Activated CD4-positive, alpha-beta T cell treated with anti-CD3 and anti-CD28 coated beads, Interleukin-2, amount 10 ng/mL, durations not matched to agents 24 days and 14 days (primary cell): ENCODE results near the gene WDR70. TPM values are rescaled to one million over a fixed set of nuclear protein-coding genes. Genes with fewer than 3 reads are reported as not detected.

Source experiments
- total RNA-seq: library from RNA; stranded (reverse); gene quantifications from 2 replicates; pipeline ENCODE4 v1.2.3, GENCODE V29; 2022

The WDR70 gene
- total RNA-seq, 1 donor from 2014 or later, result 48.9 TPM

Other genes with a start within 250 kb of the WDR70 start
- 7.6 and 7.8 TPM in 2 replicates for gene CPLANE1, start 129.9 kb upstream of the WDR70 start, total RNA-seq
- 85.1 and 86.2 TPM in 2 replicates for gene NUP155, start 8.2 kb upstream of the WDR70 start, total RNA-seq